SKM-1 treated with dmso at 0.1 percent for 144 hours (cell line): Measurements from ENCODE around the gene TBC1D25.

Source experiments
- DNase-seq: peaks from one replicate; lab custom pipeline; 2025; ENCODE audit not compliant: unreplicated experiment; lab: John Stamatoyannopoulos, UW

TBC1D25 gene

DNA sequence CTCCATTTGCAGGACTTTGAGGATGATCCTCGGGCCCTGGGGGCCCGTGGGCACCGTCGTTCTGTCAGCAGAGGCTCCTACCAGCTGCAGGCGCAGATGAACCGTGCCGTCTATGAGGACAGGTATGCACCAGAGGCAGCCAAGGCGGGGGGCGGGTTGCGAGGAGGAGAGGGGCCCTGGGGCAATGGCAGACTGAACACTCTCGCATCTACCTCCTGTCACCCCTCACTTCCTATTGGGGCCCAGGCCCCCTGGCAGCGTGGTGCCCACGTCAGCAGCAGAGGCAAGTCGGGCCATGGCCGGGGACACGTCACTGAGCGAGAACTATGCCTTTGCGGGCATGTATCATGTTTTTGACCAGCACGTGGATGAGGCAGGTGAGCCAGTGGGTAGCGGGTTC is 59.8 kb downstream of the TBC1D25 start:
- no peak for DNase-seq

DNA sequence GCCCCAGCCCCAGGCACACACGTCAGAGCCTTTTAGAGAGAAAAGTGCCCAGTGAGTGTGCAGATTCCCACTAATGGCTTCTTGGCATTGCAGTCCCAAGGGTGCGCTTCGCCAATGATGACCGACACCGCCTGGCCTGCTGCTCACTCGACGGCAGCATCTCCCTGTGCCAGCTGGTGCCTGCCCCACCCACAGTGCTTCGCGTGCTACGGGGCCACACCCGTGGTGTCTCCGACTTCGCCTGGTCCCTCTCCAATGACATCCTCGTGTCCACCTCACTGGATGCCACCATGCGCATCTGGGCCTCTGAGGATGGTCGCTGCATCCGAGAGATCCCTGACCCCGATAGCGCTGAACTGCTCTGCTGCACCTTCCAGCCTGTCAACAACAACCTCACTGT is 60.7 kb downstream of the TBC1D25 start:
- DNase-seq, result no peak

DNA sequence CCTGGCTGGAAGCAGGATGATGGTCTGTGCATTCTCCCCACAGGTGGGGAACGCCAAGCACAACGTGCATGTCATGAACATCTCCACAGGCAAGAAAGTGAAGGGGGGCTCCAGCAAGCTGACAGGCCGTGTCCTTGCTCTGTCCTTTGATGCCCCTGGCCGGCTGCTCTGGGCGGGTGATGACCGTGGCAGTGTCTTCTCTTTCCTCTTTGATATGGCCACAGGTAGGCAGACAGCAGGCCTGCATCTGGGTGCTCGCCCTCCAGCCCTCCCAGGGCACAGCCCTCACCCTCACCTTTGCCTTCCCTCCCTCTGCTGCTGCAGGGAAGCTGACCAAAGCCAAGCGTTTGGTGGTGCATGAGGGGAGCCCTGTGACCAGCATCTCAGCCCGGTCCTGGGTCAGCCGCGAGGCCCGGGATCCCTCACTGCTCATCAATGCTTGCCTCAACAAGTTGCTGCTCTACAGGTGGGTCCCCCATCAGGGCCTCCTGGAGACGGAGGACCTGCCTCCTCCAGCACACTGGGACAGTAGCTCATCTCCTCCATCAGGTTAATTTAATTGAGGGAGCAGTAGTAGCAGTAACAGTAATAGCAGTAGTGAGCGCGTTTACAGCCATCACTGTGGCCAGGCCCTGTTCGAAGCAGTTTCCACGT is 62.4 kb downstream of the TBC1D25 start:
- DNase-seq, result no peak

DNA sequence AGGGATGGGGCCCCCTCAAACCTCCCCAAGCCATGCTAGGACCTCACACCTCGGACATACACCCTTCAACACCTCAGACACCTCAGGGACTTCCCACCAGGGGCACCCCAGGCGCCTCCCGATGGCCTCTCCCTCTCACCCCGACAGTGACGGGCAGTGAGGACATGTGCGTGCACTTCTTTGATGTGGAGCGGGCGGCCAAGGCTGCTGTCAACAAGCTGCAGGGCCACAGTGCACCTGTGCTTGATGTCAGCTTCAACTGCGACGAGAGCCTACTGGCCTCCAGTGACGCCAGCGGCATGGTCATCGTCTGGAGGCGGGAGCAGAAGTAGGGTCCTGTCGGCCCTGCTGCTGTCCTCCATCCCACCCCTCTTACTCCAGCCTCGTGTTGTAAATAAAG is 65.2 kb downstream of the TBC1D25 start:
- DNase-seq, result no peak

DNA sequence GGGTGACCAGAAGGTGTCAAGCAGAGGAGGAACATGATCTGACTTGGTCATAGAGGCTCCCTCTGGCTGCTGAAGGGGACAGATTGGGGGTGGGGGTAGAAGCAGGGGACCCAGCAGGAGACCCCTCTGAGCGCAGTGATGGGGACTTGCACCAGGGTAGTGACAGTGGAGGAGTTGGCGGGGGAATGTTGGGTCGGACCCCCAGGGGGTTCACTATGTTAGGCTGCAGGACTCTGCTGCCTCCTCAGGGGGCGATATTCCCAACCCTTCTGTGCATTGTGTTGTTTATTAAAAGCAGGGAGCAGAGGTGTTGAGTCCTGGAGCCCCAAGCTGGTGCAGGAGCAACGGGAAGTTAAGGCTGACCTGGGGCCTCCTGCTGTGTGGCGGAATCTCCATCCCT is 66.6 kb downstream of the TBC1D25 start:
- no peak for DNase-seq

DNA sequence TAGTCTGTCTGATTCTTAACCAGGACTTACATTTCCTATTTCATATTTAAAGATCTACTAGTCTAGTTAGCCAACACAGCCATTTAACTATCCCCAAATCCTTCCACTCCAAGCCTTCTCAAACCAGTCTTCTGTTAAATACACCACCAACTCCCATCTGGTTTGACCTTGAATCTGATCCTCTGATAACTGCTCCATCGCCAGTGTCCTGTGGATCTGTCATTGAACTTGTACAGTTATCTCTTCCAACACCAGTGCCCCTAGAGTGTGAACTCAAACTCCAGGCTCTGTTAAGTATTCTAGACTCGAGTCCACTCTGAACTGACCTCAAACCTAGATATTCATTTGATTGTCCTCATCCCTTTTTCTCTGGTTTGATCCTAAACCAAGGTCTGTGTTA is 72.2 kb downstream of the TBC1D25 start:
- no peak for DNase-seq
